SW480 (cell line): ENCODE results near the gene ADAMTS2.

Experiments
- DNase-seq: peaks from one replicate; pipeline ENCODE4 v3.0.0-alpha.2; 2016; ENCODE audit warnings: low spot score

ADAMTS2 gene

GRCh38 chr5:179311091-179311470, 34.2 kb downstream of the ADAMTS2 start:
- DNase-seq, result no peak

- no peak for DNase-seq
Observed at GRCh38 chr5:179310439-179311090, 34.7 kb downstream of the ADAMTS2 start.

- no peak for DNase-seq
Observed at GRCh38 chr5:179309751-179310320, 35.4 kb downstream of the ADAMTS2 start.

GRCh38 chr5:179309383-179309670, 35.9 kb downstream of the ADAMTS2 start:
- no peak for DNase-seq

GRCh38 chr5:179308563-179309382, 36.5 kb downstream of the ADAMTS2 start:
- no peak for DNase-seq

GRCh38 chr5:179307931-179308471, 37.3 kb downstream of the ADAMTS2 start:
- DNase-seq, result no peak

- no peak for DNase-seq
Observed at GRCh38 chr5:179307013-179307800, 38.1 kb downstream of the ADAMTS2 start.

GRCh38 chr5:179306191-179307012, 38.9 kb downstream of the ADAMTS2 start:
- no peak for DNase-seq

GRCh38 chr5:179304871-179305270, 40.4 kb downstream of the ADAMTS2 start:
- DNase-seq, result no peak

- no peak for DNase-seq
Observed at GRCh38 chr5:179304466-179304865, 40.8 kb downstream of the ADAMTS2 start.

- no peak for DNase-seq
Observed at GRCh38 chr5:179303451-179304200, 41.6 kb downstream of the ADAMTS2 start.

GRCh38 chr5:179302499-179303185, 42.6 kb downstream of the ADAMTS2 start:
- DNase-seq, result no peak

GRCh38 chr5:179301796-179302195, 43.5 kb downstream of the ADAMTS2 start:
- DNase-seq, result no peak

- DNase-seq, result no peak
Observed at GRCh38 chr5:179301376-179301775, 43.9 kb downstream of the ADAMTS2 start.

GRCh38 chr5:179300581-179301180, 44.6 kb downstream of the ADAMTS2 start:
- no peak for DNase-seq

GRCh38 chr5:179298181-179298993, 46.9 kb downstream of the ADAMTS2 start:
- no peak for DNase-seq

- DNase-seq, result no peak
Observed at GRCh38 chr5:179297486-179298180, 47.6 kb downstream of the ADAMTS2 start.

GRCh38 chr5:179297026-179297425, 48.2 kb downstream of the ADAMTS2 start:
- no peak for DNase-seq
